Ovary (tissue), 3 donors: Measurements from ENCODE around the gene IFNA5.
A peak's percentile ranks its signal among the peaks of the same experiment; 100 is the strongest.

Source experiments
- EP300 ChIP-seq: sonication (generic); formaldehyde crosslinking; IDR thresholded peaks from one replicate; pipeline ENCODE4 v1.6.1; 2017; ENCODE audit warnings: antibody characterized with exemption
- POLR2A ChIP-seq: fragments of 450-650 bp; IDR thresholded peaks from one replicate; pipeline ENCODE4 v1.6.1; 2017; ENCODE audit warnings: antibody characterized with exemption, mild to moderate bottlenecking, moderate library complexity
- TF ChIP-seq, protein P1 (sequence below), 3 donors: fragments of 450-650 bp in 2 of 3; fragments of 200-600 bp in 1 of 3; IDR thresholded peaks; one replicate each; pipeline versions ENCODE4 v1.5.1 to v1.8.0; 2016 to 2022; ENCODE audit warnings: antibody characterized with exemption in 3 of 3, mild to moderate bottlenecking in 1 of 3
- donor health status: DM: no; HTN: no; CAD: no.

DNA sequence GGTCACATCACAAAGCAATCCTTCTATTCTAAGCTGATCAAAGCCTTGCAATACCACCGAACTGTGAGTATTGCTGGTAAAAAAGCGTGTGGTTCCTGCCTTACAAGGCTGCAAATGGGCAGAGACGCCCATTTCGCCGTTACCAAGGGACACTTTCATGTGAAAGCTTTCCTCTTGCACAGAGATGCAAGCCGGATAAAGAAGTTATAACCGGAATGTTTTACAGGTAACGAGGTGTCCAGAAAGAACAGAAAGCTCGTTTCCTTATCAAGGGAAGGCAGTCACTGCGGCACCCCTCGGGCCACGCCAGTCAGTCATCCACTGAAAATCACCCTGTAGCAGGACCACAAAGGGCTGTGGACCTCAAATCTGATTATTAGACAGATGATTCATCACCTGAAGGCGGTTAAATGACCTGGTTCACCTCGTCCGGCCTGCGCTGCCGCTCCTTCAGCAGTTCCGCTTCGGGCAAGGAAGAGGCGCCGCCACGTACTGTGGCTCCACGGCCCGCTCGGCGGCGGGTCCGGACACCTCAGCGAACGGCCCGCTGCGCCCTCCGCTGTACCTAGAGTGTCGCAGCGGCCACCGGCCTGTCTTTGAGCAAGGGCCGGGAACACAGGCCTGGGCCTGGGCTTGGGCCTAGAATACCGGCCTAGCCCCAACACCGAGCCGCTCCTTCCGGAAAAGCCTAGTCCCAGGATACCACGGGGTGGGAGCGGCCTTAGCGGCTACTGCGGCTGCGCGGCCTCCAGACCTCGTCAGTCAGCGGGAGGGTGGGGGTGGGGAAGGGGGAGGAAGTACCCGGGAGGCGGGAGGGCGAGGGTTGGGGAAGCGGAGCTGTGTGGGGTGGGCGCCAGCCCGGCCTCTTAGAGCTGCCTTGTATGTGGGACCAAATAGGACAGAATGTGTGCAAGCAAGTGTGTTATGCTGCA is 29.9 kb upstream of the IFNA5 start, which contains the start of gene KLHL9:
- TF ChIP-seq POLR2A: peak; percentile 65
- TF ChIP-seq, protein P1, sequence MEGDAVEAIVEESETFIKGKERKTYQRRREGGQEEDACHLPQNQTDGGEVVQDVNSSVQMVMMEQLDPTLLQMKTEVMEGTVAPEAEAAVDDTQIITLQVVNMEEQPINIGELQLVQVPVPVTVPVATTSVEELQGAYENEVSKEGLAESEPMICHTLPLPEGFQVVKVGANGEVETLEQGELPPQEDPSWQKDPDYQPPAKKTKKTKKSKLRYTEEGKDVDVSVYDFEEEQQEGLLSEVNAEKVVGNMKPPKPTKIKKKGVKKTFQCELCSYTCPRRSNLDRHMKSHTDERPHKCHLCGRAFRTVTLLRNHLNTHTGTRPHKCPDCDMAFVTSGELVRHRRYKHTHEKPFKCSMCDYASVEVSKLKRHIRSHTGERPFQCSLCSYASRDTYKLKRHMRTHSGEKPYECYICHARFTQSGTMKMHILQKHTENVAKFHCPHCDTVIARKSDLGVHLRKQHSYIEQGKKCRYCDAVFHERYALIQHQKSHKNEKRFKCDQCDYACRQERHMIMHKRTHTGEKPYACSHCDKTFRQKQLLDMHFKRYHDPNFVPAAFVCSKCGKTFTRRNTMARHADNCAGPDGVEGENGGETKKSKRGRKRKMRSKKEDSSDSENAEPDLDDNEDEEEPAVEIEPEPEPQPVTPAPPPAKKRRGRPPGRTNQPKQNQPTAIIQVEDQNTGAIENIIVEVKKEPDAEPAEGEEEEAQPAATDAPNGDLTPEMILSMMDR (IDR thresholded peaks at IDR 0.05): peak in 1 of 3 donors; percentile 15
- TF ChIP-seq EP300: no peak
